Osteocyte (in vitro differentiated cells): ENCODE data around the gene NME7. TPM values are rescaled to one million over a fixed set of nuclear protein-coding genes. Genes with fewer than 3 reads are reported as not detected.

ENCODE experiments used
- DNase-seq: peaks from one replicate; pipeline ENCODE4 v3.0.0; 2021; ENCODE audit warnings: mixed read lengths; ENCODE audit not compliant: unreplicated experiment; ENCODE audit errors: extremely low spot score
- H3K27ac Mint-ChIP-seq: one replicate; pipeline ENCODE4 v1.8.0; 2021; ENCODE audit warnings: mild to moderate bottlenecking, mixed read lengths; ENCODE audit not compliant: unreplicated experiment
- H3K27me3 Mint-ChIP-seq: one replicate; pipeline ENCODE4 v1.8.0; 2021; ENCODE audit warnings: mixed read lengths; ENCODE audit not compliant: unreplicated experiment
- H3K36me3 Mint-ChIP-seq: one replicate; pipeline ENCODE4 v1.8.0; 2021; ENCODE audit warnings: mixed read lengths; ENCODE audit not compliant: unreplicated experiment
- H3K4me1 Mint-ChIP-seq: one replicate; pipeline ENCODE4 v1.8.0; 2021; ENCODE audit warnings: mixed read lengths; ENCODE audit not compliant: unreplicated experiment
- H3K4me3 Mint-ChIP-seq: one replicate; pipeline ENCODE4 v1.8.0; 2021; ENCODE audit warnings: mild to moderate bottlenecking, moderate library complexity, mixed read lengths; ENCODE audit not compliant: unreplicated experiment
- H3K9me3 Mint-ChIP-seq: one replicate; pipeline ENCODE4 v1.8.0; 2021; ENCODE audit warnings: mixed read lengths; ENCODE audit not compliant: unreplicated experiment
- CTCF ChIP-seq: fragments of 200-600 bp; sonication (generic); IDR thresholded peaks from 2 replicates; pipeline ENCODE4 v1.5.0; 2021; ENCODE audit warnings: antibody characterized with exemption, mild to moderate bottlenecking, moderate library complexity
- total RNA-seq: library from RNA; stranded (reverse); gene quantifications from 2 replicates; pipeline ENCODE4 v1.2.1, GENCODE V29; 2021

Gene NME7
- total RNA-seq, 1 donor from 2014 or later: 20.5 TPM

GRCh38 chr1:169300854-169301253 is 66.7 kb downstream of the NME7 start:
- Mint-ChIP-seq H3K36me3 (peaks cover 15% of the 10 kb centered on the region), H3K4me1 (peaks cover 27% of the 10 kb centered on the region), H3K9me3 (no peaks in the 10 kb centered on the region), H3K4me3 (peak overlapping the region; percentile 20), H3K27ac (peak overlapping the region; percentile 73), H3K27me3 (no peaks in the 10 kb centered on the region)
- no peak for TF ChIP-seq CTCF
- DNase-seq: no peak

- no peaks in the 10 kb centered on the region for H3K9me3 Mint-ChIP-seq
Observed at GRCh38 chr1:169298441-169298840, 69.2 kb downstream of the NME7 start.

GRCh38 chr1:169295846-169296245 is 71.8 kb downstream of the NME7 start:
- DNase-seq: no peak
- Mint-ChIP-seq H3K4me3 (no peak overlapping the region), H3K36me3 (peaks cover 20% of the 10 kb centered on the region), H3K4me1 (peaks cover 20% of the 10 kb centered on the region), H3K27ac (no peak overlapping the region), H3K9me3 (no peaks in the 10 kb centered on the region), H3K27me3 (no peaks in the 10 kb centered on the region)
- TF ChIP-seq CTCF: no peak

More at GRCh38 chr1:169298441-169298840, 69.2 kb downstream of the NME7 start:
- no peak for DNase-seq
- Mint-ChIP-seq H3K36me3 (peaks cover 15% of the 10 kb centered on the region), H3K4me3 (no peak overlapping the region), H3K27me3 (no peaks in the 10 kb centered on the region), H3K4me1 (peaks cover 25% of the 10 kb centered on the region), H3K27ac (no peak overlapping the region)
- no peak for TF ChIP-seq CTCF

- H3K4me1 Mint-ChIP-seq: peaks cover 15% of the 10 kb centered on the region
- peaks cover 21% of the 10 kb centered on the region for H3K36me3 Mint-ChIP-seq
- no peaks in the 10 kb centered on the region for H3K27me3 Mint-ChIP-seq
- no peaks in the 10 kb centered on the region for H3K9me3 Mint-ChIP-seq
- no peak overlapping the region for H3K27ac Mint-ChIP-seq
- H3K4me3 Mint-ChIP-seq: no peak overlapping the region
- no peak for TF ChIP-seq CTCF
- DNase-seq: no peak
Observed at GRCh38 chr1:169295425-169295824, 72.2 kb downstream of the NME7 start.

- Mint-ChIP-seq H3K36me3 (peaks cover 18% of the 10 kb centered on the region), H3K27ac (no peak overlapping the region), H3K27me3 (no peaks in the 10 kb centered on the region), H3K4me3 (no peak overlapping the region), H3K9me3 (peaks cover 8% of the 10 kb centered on the region), H3K4me1 (peaks cover 11% of the 10 kb centered on the region)
- no peak for DNase-seq
- TF ChIP-seq CTCF: no peak
Observed at GRCh38 chr1:169289016-169289415, 78.6 kb downstream of the NME7 start.
